ENCODE data around the gene FCHSD2.

- TF ChIP-seq CTCF (IDR thresholded peaks at IDR 0.05) (no peak), EP300 (IDR thresholded peaks at IDR 0.05) (no peak)
These were observed 17.3 kb downstream of the FCHSD2 start for GRCh38 chr11:73124800-73125199.

Measured in gastroesophageal sphincter (tissue), 3 donors.